ENCODE results near the gene HOXD12.

Gene HOXD12

DNA sequence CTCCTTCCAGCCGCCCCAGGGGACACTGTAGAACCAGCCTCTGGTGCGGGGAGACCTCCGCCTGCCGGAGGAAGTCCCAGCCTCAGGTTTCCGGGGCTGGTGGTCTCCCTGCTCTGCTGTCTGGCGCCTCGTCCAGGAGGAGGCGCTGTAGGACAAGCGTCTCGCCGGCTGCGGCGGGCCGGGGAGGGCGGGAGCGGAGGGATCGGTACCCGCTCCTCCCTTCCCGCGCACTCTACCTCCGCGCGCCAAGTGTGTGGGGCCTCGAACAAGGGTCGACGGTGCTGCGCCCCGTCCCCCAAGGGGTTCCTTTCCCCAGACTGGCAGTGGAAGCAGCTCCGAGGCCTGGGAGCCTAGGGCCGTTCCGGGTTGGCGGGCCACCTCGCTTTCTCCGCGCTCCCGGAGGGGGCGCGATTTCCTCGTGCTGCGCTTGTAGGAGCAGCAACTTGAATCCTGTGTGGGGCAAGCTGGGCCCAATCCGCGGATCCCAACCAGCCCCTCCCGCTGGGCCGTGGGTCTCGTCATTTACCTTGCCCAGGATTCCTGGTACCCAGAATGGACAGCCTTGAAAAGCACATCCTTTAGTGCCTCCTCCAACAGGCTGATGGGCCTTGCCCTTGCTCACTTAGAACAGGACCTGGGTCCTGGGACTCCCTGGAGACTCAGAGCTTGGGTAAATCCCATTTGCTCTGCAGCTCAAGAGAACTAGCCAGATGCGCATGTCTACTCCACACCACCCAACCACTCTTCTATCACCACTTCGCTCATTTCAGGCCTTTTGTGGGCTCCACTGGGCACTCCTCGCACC, 41.1 kb downstream of the HOXD12 start:
- H3K79me1 ChIP-seq (replicated peaks; ENCODE audit: low read length, poor library complexity, severe bottlenecking): peaks cover 9% of the 10 kb centered on the region
- no peak overlapping the region for H2BK12ac ChIP-seq (ENCODE audit: low read length in 2 of 2)
- no peak overlapping the region for H2BK15ac ChIP-seq (ENCODE audit: low read depth, poor library complexity, severe bottlenecking)
- peaks cover 14% of the 10 kb centered on the region for H3K4me1 ChIP-seq (ENCODE audit: control insufficient read depth, insufficient read depth, low read depth, low read length)
- no peak overlapping the region for H2BK120ac ChIP-seq (ENCODE audit: low read depth, low read length)
- no peak overlapping the region for H3K23ac ChIP-seq (ENCODE audit: low read length in 2 of 2)
- DNase-seq: peak; percentile 52
- H3K4me2 ChIP-seq (ENCODE audit: low read length, poor library complexity, severe bottlenecking): peak overlapping the region; percentile 92
- no peak overlapping the region for H3K27ac ChIP-seq (ENCODE audit: low read length, poor library complexity, severe bottlenecking)
- H4K91ac ChIP-seq (ENCODE audit: low read length): no peak overlapping the region
- H3K4me3 ChIP-seq (ENCODE audit: insufficient read depth in 1 of 2, low read depth in 1 of 2, low read length in 2 of 2): peak overlapping the region; percentile 61 to 82
- H3K9me3 ChIP-seq (ENCODE audit: control insufficient read depth, low read length): no peaks in the 10 kb centered on the region
- no peaks in the 10 kb centered on the region for H3K36me3 ChIP-seq (ENCODE audit: control insufficient read depth in 1 of 2, insufficient read depth in 2 of 2, low read depth in 1 of 2, low read length in 2 of 2)
- 20% methylated on average over 46 of the region's 48 CpGs for WGBS
- no peak overlapping the region for H2BK5ac ChIP-seq (ENCODE audit: low read depth, low read length, poor library complexity, severe bottlenecking)
- no peak overlapping the region for H2AFZ ChIP-seq (ENCODE audit: low read depth, low read length)
- no peak overlapping the region for H2AK5ac ChIP-seq (ENCODE audit: low read length, severe bottlenecking)
- no peak overlapping the region for H4K8ac ChIP-seq (ENCODE audit: low read length)
- peak overlapping the region; percentile 96 for H3K9ac ChIP-seq (ENCODE audit: low read length)
- no peak overlapping the region for H3K14ac ChIP-seq (ENCODE audit: low read length in 2 of 2)
- H3K4ac ChIP-seq (ENCODE audit: low read depth in 1 of 2, low read length in 2 of 2): no peak overlapping the region
- H3K27me3 ChIP-seq (ENCODE audit: control insufficient read depth in 1 of 2, insufficient read depth in 1 of 2, low read length in 2 of 2): peaks cover 0 to 59% of the 10 kb centered on the region in 2 experiments
- H3K18ac ChIP-seq (ENCODE audit: low read depth in 1 of 2, low read length in 2 of 2): no peak overlapping the region

DNA sequence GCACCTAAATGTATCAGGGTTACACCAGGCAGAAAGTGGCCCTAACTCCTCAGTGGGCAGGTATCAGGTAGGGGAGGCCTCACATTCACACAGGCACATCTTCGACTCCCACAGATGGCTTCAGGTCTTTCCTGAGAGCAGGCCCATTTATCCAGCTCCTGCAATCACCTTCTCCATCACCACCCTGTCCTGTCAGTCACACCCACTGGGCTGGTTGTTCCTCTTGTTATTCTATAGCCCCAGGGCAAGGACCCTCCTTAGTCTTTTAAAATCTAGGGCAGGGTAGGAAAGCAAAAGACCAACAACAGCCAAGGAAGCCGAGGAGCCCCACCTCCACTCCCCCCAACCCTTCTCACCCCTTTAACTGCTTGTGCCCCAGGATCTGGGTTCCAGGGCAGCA, 42.7 kb downstream of the HOXD12 start:
- H2BK12ac ChIP-seq (ENCODE audit: low read length in 2 of 2): no peak overlapping the region
- no peak overlapping the region for H3K23ac ChIP-seq (ENCODE audit: low read length in 2 of 2)
- H3K27ac ChIP-seq (ENCODE audit: low read length, poor library complexity, severe bottlenecking): no peak overlapping the region
- peaks cover 13% of the 10 kb centered on the region for H3K4me1 ChIP-seq (ENCODE audit: control insufficient read depth, insufficient read depth, low read depth, low read length)
- H3K4me3 ChIP-seq (ENCODE audit: insufficient read depth in 1 of 2, low read depth in 1 of 2, low read length in 2 of 2): no peak overlapping the region
- no peak overlapping the region for H4K91ac ChIP-seq (ENCODE audit: low read length)
- no peaks in the 10 kb centered on the region for H3K36me3 ChIP-seq (ENCODE audit: control insufficient read depth in 1 of 2, insufficient read depth in 2 of 2, low read depth in 1 of 2, low read length in 2 of 2)
- H3K9ac ChIP-seq (ENCODE audit: low read length): no peak overlapping the region
- no peak for DNase-seq
- no peaks in the 10 kb centered on the region for H3K9me3 ChIP-seq (ENCODE audit: control insufficient read depth, low read length)
- no peak overlapping the region for H3K4ac ChIP-seq (ENCODE audit: low read depth in 1 of 2, low read length in 2 of 2)
- H2BK5ac ChIP-seq (ENCODE audit: low read depth, low read length, poor library complexity, severe bottlenecking): no peak overlapping the region
- peaks cover 9% of the 10 kb centered on the region for H3K79me1 ChIP-seq (replicated peaks; ENCODE audit: low read length, poor library complexity, severe bottlenecking)
- H2AFZ ChIP-seq (ENCODE audit: low read depth, low read length): no peak overlapping the region
- no peak overlapping the region for H3K4me2 ChIP-seq (ENCODE audit: low read length, poor library complexity, severe bottlenecking)
- H3K27me3 ChIP-seq (ENCODE audit: control insufficient read depth in 1 of 2, insufficient read depth in 1 of 2, low read length in 2 of 2): peaks cover 0 to 58% of the 10 kb centered on the region in 2 experiments
- no peak overlapping the region for H2BK120ac ChIP-seq (ENCODE audit: low read depth, low read length)
- no peak overlapping the region for H3K14ac ChIP-seq (ENCODE audit: low read length in 2 of 2)
- 79% methylated on average over 2 of the region's 2 CpGs for WGBS
- H2AK5ac ChIP-seq (ENCODE audit: low read length, severe bottlenecking): no peak overlapping the region
- no peak overlapping the region for H4K8ac ChIP-seq (ENCODE audit: low read length)
- H2BK15ac ChIP-seq (ENCODE audit: low read depth, poor library complexity, severe bottlenecking): no peak overlapping the region
- no peak overlapping the region for H3K18ac ChIP-seq (ENCODE audit: low read depth in 1 of 2, low read length in 2 of 2)

DNA sequence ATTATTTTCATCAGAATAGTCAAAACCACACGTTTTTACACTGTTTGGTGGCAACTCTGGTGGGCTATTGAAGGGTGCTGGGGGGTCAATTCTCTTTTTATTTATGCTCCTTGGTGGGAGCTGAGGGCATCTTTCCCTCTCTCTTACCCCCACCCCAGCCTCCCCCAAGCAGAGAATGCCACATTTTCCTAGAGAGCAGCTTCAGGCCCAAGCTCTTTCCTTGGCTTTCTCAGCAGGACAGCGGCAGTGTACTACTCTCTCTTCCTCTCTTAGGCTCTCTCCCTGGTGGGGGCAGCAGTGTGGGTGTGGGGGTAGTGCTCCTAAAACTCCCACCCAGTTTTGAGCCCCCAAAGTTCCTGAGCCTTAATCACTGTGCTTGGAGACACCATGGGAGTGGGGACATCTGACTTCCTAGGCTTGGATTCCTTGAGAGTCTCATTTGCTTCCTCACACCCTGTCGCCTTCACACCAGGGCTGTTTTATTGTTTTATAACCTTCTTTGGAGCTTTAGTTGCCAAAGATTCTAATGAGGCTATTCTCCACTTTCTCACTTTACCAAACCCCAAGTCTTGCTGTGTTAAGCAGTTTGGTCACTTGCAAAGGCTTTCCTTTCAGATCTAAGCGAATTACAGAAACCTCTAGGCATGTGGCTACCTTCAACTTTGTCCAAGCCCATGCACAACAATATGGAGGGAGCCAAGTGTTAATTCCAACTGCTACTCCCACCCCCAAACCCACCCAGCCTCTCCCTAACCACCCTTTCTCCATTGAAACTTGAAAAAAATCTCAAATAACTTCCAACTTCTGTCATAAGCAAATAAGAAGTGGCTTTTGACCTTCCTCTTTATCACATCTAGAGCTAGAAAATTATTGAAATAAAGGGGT, 45.7 kb downstream of the HOXD12 start:
- Histone ChIP-seq H3K79me1 (replicated peaks; ENCODE audit: low read length, poor library complexity, severe bottlenecking) (peaks cover 13% of the 10 kb centered on the region), H2BK120ac (ENCODE audit: low read depth, low read length) (no peak overlapping the region), H3K4me3 (ENCODE audit: insufficient read depth in 1 of 2, low read depth in 1 of 2, low read length in 2 of 2) (no peak overlapping the region), H3K4ac (ENCODE audit: low read depth in 1 of 2, low read length in 2 of 2) (no peak overlapping the region), H4K8ac (ENCODE audit: low read length) (no peak overlapping the region), H3K9ac (ENCODE audit: low read length) (no peak overlapping the region), H2BK5ac (ENCODE audit: low read depth, low read length, poor library complexity, severe bottlenecking) (no peak overlapping the region), H2BK15ac (ENCODE audit: low read depth, poor library complexity, severe bottlenecking) (no peak overlapping the region), H3K18ac (ENCODE audit: low read depth in 1 of 2, low read length in 2 of 2) (no peak overlapping the region), H4K91ac (ENCODE audit: low read length) (no peak overlapping the region), H3K27me3 (ENCODE audit: control insufficient read depth in 1 of 2, insufficient read depth in 1 of 2, low read length in 2 of 2) (peaks cover 0 to 67% of the 10 kb centered on the region in 2 experiments), H3K36me3 (ENCODE audit: control insufficient read depth in 1 of 2, insufficient read depth in 2 of 2, low read depth in 1 of 2, low read length in 2 of 2) (peaks cover 3 to 7% of the 10 kb centered on the region in 2 experiments), H3K4me2 (ENCODE audit: low read length, poor library complexity, severe bottlenecking) (no peak overlapping the region), H2AFZ (ENCODE audit: low read depth, low read length) (no peak overlapping the region), H3K4me1 (ENCODE audit: control insufficient read depth, insufficient read depth, low read depth, low read length) (peaks cover 7% of the 10 kb centered on the region), H3K27ac (ENCODE audit: low read length, poor library complexity, severe bottlenecking) (no peak overlapping the region), H2AK5ac (ENCODE audit: low read length, severe bottlenecking) (no peak overlapping the region), H3K14ac (ENCODE audit: low read length in 2 of 2) (no peak overlapping the region), H2BK12ac (ENCODE audit: low read length in 2 of 2) (no peak overlapping the region), H3K9me3 (ENCODE audit: control insufficient read depth, low read length) (no peaks in the 10 kb centered on the region), H3K23ac (ENCODE audit: low read length in 2 of 2) (no peak overlapping the region)
- no peak for DNase-seq
- 51% methylated on average over 1 of the region's 4 CpGs for WGBS

DNA sequence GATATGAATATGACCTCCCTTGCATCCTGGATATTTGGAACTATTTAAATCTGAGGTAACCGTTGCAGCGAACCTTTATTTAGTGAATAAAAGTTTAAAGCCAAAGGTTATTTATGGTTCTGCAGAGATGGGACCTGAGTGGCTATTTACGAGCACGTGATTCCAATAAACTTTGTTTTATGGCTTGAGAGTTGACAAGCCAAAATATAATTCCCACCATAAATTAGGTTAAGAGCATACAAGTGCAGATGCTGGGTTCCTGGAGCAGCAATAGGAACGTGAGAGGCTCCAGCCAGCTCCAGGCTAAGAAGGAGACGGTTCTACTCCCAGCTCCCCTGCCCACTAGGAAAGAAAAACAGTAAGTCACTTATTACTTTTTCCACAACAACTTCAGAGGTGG, 46.5 kb downstream of the HOXD12 start:
- no peak overlapping the region for H3K4me2 ChIP-seq (ENCODE audit: low read length, poor library complexity, severe bottlenecking)
- no peak overlapping the region for H2BK5ac ChIP-seq (ENCODE audit: low read depth, low read length, poor library complexity, severe bottlenecking)
- H2BK120ac ChIP-seq (ENCODE audit: low read depth, low read length): no peak overlapping the region
- no peak overlapping the region for H2BK15ac ChIP-seq (ENCODE audit: low read depth, poor library complexity, severe bottlenecking)
- H3K23ac ChIP-seq (ENCODE audit: low read length in 2 of 2): no peak overlapping the region
- no peak overlapping the region for H3K14ac ChIP-seq (ENCODE audit: low read length in 2 of 2)
- peaks cover 3% of the 10 kb centered on the region for H3K4me1 ChIP-seq (ENCODE audit: control insufficient read depth, insufficient read depth, low read depth, low read length)
- H3K27ac ChIP-seq (ENCODE audit: low read length, poor library complexity, severe bottlenecking): no peak overlapping the region
- H2AFZ ChIP-seq (ENCODE audit: low read depth, low read length): no peak overlapping the region
- H2BK12ac ChIP-seq (ENCODE audit: low read length in 2 of 2): no peak overlapping the region
- H3K18ac ChIP-seq (ENCODE audit: low read depth in 1 of 2, low read length in 2 of 2): no peak overlapping the region
- H3K27me3 ChIP-seq (ENCODE audit: control insufficient read depth in 1 of 2, insufficient read depth in 1 of 2, low read length in 2 of 2): peaks cover 0 to 67% of the 10 kb centered on the region in 2 experiments
- H2AK5ac ChIP-seq (ENCODE audit: low read length, severe bottlenecking): no peak overlapping the region
- 49% methylated on average over 5 of the region's 6 CpGs for WGBS
- H3K9me3 ChIP-seq (ENCODE audit: control insufficient read depth, low read length): no peaks in the 10 kb centered on the region
- H3K4ac ChIP-seq (ENCODE audit: low read depth in 1 of 2, low read length in 2 of 2): no peak overlapping the region
- H4K8ac ChIP-seq (ENCODE audit: low read length): no peak overlapping the region
- DNase-seq: no peak
- no peak overlapping the region for H3K9ac ChIP-seq (ENCODE audit: low read length)
- H3K79me1 ChIP-seq (replicated peaks; ENCODE audit: low read length, poor library complexity, severe bottlenecking): peaks cover 14% of the 10 kb centered on the region
- no peak overlapping the region for H4K91ac ChIP-seq (ENCODE audit: low read length)
- peaks cover 3 to 10% of the 10 kb centered on the region in 2 experiments for H3K36me3 ChIP-seq (ENCODE audit: control insufficient read depth in 1 of 2, insufficient read depth in 2 of 2, low read depth in 1 of 2, low read length in 2 of 2)
- no peak overlapping the region for H3K4me3 ChIP-seq (ENCODE audit: insufficient read depth in 1 of 2, low read depth in 1 of 2, low read length in 2 of 2)
